Neural progenitor cell (in vitro differentiated cells): ENCODE data around the gene NHLH1. TPM values are rescaled to one million over a fixed set of nuclear protein-coding genes. Genes with fewer than 3 reads are reported as not detected.

ENCODE experiments used
- DNase-seq: peaks from one replicate; pipeline ENCODE4 v3.0.0-alpha.2; 2016; ENCODE audit warnings: low spot score
- H2AFZ ChIP-seq: fragments of 200-600 bp; sonication (generic); replicated peaks from 2 replicates; pipeline ENCODE4 v1.6.1; 2016; ENCODE audit warnings: antibody characterized with exemption
- H3F3A ChIP-seq: fragments of 200-600 bp; sonication (generic); 2 replicates; pipeline ENCODE4 v1.6.1; 2016; ENCODE audit warnings: antibody characterized with exemption, low read depth
- H3K27ac ChIP-seq: fragments of 200-600 bp; sonication (generic); 2 replicates; pipeline ENCODE4 v1.5.1; 2016; ENCODE audit warnings: mild to moderate bottlenecking
- H3K27me3 ChIP-seq: fragments of 200-600 bp; sonication (generic); 2 replicates; pipeline ENCODE4 v1.6.1; 2016; ENCODE audit warnings: mild to moderate bottlenecking, moderate library complexity
- H3K36me3 ChIP-seq: fragments of 200-600 bp; sonication (generic); 2 replicates; pipeline ENCODE4 v1.5.1; 2016
- H3K4me1 ChIP-seq: fragments of 200-600 bp; sonication (generic); 2 replicates; pipeline ENCODE4 v1.6.1; 2016; ENCODE audit warnings: mixed run types
- H3K4me2 ChIP-seq: fragments of 200-600 bp; sonication (generic); 2 replicates; pipeline ENCODE4 v1.6.1; 2016
- H3K4me3 ChIP-seq: fragments of 200-600 bp; sonication (generic); 2 replicates; pipeline ENCODE4 v1.5.1; 2016
- H3K79me2 ChIP-seq: fragments of 200-600 bp; sonication (generic); 2 replicates; pipeline ENCODE4 v1.6.1; 2016; ENCODE audit warnings: low read depth
- H3K9ac ChIP-seq: fragments of 200-600 bp; sonication (generic); 2 replicates; pipeline ENCODE4 v1.6.1; 2016
- H3K9me3 ChIP-seq: fragments of 200-600 bp; sonication (generic); 2 replicates; pipeline ENCODE4 v1.5.1; 2016; ENCODE audit warnings: low read depth
- H4K20me1 ChIP-seq: fragments of 200-600 bp; sonication (generic); 2 replicates; pipeline ENCODE4 v1.6.1; 2016; ENCODE audit warnings: low read depth
- H3K27ac Mint-ChIP-seq: 3 replicates; pipeline ENCODE4 v1.8.0; 2021; ENCODE audit warnings: mixed read lengths
- H3K27me3 Mint-ChIP-seq: 2 replicates; pipeline ENCODE4 v1.8.0; 2022; ENCODE audit warnings: low read depth, mild to moderate bottlenecking, inconsistent platforms, moderate library complexity, mixed read lengths; ENCODE audit not compliant: insufficient read depth
- H3K36me3 Mint-ChIP-seq: 3 replicates; pipeline ENCODE4 v1.8.0; 2021; ENCODE audit warnings: mixed read lengths
- H3K4me1 Mint-ChIP-seq: 3 replicates; pipeline ENCODE4 v1.8.0; 2021; ENCODE audit warnings: mixed read lengths
- H3K4me3 Mint-ChIP-seq: 3 replicates; pipeline ENCODE4 v1.8.0; 2021; ENCODE audit warnings: mild to moderate bottlenecking, moderate library complexity, mixed read lengths
- H3K9me3 Mint-ChIP-seq: 3 replicates; pipeline ENCODE4 v1.8.0; 2020; ENCODE audit warnings: mixed read lengths
- EZH2 ChIP-seq: fragments of 200-600 bp; sonication (generic); IDR thresholded peaks from 2 replicates; pipeline ENCODE4 v1.6.1; 2017; ENCODE audit warnings: antibody characterized with exemption, mild to moderate bottlenecking, moderate library complexity
- EZH2phosphoT487 ChIP-seq: fragments of 200-600 bp; sonication (generic); IDR thresholded peaks from 2 replicates; pipeline ENCODE4 v1.6.1; 2017; ENCODE audit warnings: antibody characterized with exemption
- total RNA-seq: library from RNA; depleted of rRNA; stranded (reverse); fragments of >200 nt; gene quantifications from 2 replicates; pipeline ENCODE4 v1.2.3, GENCODE V29; 2015; ENCODE audit warnings: low replicate concordance
- TF ChIP-seq, protein P1 (sequence below): fragments of 200-600 bp; sonication (generic); IDR thresholded peaks from 2 replicates; pipeline ENCODE4 v1.5.1; 2017; ENCODE audit warnings: antibody characterized with exemption, mild to moderate bottlenecking

NHLH1 gene
- total RNA-seq, 1 donor from 2014 or later, result 0.07 TPM

- H4K20me1 ChIP-seq, result peaks cover 65% of the 10 kb centered on the region
- H3K4me3 ChIP-seq, result no peak overlapping the region
- H3K4me1 ChIP-seq, result peaks cover 57% of the 10 kb centered on the region
- TF ChIP-seq EZH2phosphoT487 (no peak), EZH2 (no peak)
- TF ChIP-seq, protein P1, sequence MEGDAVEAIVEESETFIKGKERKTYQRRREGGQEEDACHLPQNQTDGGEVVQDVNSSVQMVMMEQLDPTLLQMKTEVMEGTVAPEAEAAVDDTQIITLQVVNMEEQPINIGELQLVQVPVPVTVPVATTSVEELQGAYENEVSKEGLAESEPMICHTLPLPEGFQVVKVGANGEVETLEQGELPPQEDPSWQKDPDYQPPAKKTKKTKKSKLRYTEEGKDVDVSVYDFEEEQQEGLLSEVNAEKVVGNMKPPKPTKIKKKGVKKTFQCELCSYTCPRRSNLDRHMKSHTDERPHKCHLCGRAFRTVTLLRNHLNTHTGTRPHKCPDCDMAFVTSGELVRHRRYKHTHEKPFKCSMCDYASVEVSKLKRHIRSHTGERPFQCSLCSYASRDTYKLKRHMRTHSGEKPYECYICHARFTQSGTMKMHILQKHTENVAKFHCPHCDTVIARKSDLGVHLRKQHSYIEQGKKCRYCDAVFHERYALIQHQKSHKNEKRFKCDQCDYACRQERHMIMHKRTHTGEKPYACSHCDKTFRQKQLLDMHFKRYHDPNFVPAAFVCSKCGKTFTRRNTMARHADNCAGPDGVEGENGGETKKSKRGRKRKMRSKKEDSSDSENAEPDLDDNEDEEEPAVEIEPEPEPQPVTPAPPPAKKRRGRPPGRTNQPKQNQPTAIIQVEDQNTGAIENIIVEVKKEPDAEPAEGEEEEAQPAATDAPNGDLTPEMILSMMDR, result no peak
- Mint-ChIP-seq H3K36me3 (peaks cover 25% of the 10 kb centered on the region), H3K27ac (peak overlapping the region; percentile 84), H3K27me3 (peaks cover 9% of the 10 kb centered on the region), H3K4me1 (peaks cover 60% of the 10 kb centered on the region), H3K4me3 (no peak overlapping the region), H3K9me3 (no peaks in the 10 kb centered on the region)
- H3K4me2 ChIP-seq, result no peak overlapping the region
- no peaks in the 10 kb centered on the region for H3K9me3 ChIP-seq
- no peak overlapping the region for H3K9ac ChIP-seq
- no peak overlapping the region for H3K27ac ChIP-seq
- H2AFZ ChIP-seq, result no peak overlapping the region
- no peaks in the 10 kb centered on the region for H3K27me3 ChIP-seq
- H3F3A ChIP-seq, result peaks cover 35% of the 10 kb centered on the region
- H3K36me3 ChIP-seq, result no peaks in the 10 kb centered on the region
- DNase-seq, result no peak
- H3K79me2 ChIP-seq, result peaks cover 75% of the 10 kb centered on the region
These were observed 46.8 kb downstream of the NHLH1 start for GRCh38 chr1:160413716-160414115.

GRCh38 chr1:160414881-160415280 lies 48.0 kb downstream of the NHLH1 start:
- Mint-ChIP-seq H3K9me3 (no peaks in the 10 kb centered on the region), H3K36me3 (peaks cover 34% of the 10 kb centered on the region), H3K27ac (no peak overlapping the region), H3K27me3 (peaks cover 7% of the 10 kb centered on the region), H3K4me1 (peaks cover 48% of the 10 kb centered on the region), H3K4me3 (peak overlapping the region; percentile 14)
- Histone ChIP-seq H3K4me1 (peaks cover 45% of the 10 kb centered on the region), H3K79me2 (peaks cover 63% of the 10 kb centered on the region), H2AFZ (no peak overlapping the region), H3K9ac (no peak overlapping the region), H3K27me3 (no peaks in the 10 kb centered on the region), H3K9me3 (no peaks in the 10 kb centered on the region), H3K36me3 (no peaks in the 10 kb centered on the region), H3F3A (peaks cover 23% of the 10 kb centered on the region), H4K20me1 (peaks cover 65% of the 10 kb centered on the region), H3K27ac (no peak overlapping the region), H3K4me3 (no peak overlapping the region), H3K4me2 (no peak overlapping the region)
- TF ChIP-seq EZH2phosphoT487 (no peak), EZH2 (no peak)
- TF ChIP-seq, protein P1, result no peak
- no peak for DNase-seq

DNA sequence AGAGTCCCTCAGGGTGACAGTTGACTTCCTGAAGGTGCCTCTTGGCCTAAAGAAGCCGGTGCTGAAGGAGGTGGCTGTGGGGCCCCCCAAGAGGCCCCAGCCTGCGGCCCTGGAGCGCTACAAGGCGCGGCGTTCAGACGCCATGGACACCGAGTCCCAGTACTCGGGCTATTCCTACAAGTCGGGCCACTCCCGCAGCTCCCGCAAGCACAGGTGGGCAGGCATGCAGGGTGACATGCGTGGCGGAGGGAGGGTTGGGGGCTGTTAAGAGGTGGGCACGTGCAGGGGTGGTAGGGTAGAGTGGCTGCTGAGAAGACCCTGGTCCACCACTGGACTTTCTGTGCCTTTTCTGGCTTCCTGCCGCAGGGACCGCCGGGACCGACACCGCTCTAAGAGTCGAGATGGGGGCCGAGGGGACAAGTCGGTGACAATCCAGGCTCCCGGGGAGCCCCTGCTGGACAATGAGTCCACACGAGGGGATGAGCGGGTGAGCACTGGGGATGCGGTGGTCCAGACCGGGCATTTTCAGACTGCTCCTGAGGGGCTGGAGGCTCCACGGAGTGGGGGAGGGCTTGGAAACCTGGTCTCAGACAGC lies 48.9 kb downstream of the NHLH1 start:
- peaks cover 57% of the 10 kb centered on the region for H3K79me2 ChIP-seq
- no peaks in the 10 kb centered on the region for H3K9me3 Mint-ChIP-seq
- no peaks in the 10 kb centered on the region for H3K36me3 ChIP-seq
- H3F3A ChIP-seq, result peaks cover 14% of the 10 kb centered on the region
- H3K27ac Mint-ChIP-seq, result peak overlapping the region; percentile 22
- H2AFZ ChIP-seq, result no peak overlapping the region
- H3K4me1 ChIP-seq, result peaks cover 38% of the 10 kb centered on the region
- peaks cover 40% of the 10 kb centered on the region for H3K36me3 Mint-ChIP-seq
- no peak overlapping the region for H3K9ac ChIP-seq
- H3K4me2 ChIP-seq, result no peak overlapping the region
- peaks cover 41% of the 10 kb centered on the region for H3K4me1 Mint-ChIP-seq
- H4K20me1 ChIP-seq, result peaks cover 68% of the 10 kb centered on the region
- H3K4me3 ChIP-seq, result no peak overlapping the region
- no peaks in the 10 kb centered on the region for H3K9me3 ChIP-seq
- H3K27me3 Mint-ChIP-seq, result peaks cover 7% of the 10 kb centered on the region
- H3K27me3 ChIP-seq, result no peaks in the 10 kb centered on the region
- DNase-seq, result no peak
- no peak overlapping the region for H3K27ac ChIP-seq
- TF ChIP-seq EZH2phosphoT487 (no peak), EZH2 (no peak)
- TF ChIP-seq, protein P1, result no peak
- no peak overlapping the region for H3K4me3 Mint-ChIP-seq
